Mononuclear cell (primary cell): ENCODE measurements around the gene EPB41L4A. TPM values are rescaled to one million over a fixed set of nuclear protein-coding genes. Genes with fewer than 3 reads are reported as not detected.
"Not testable (repeated sequence)": the region's sequence is repeated elsewhere in the genome, so short reads cannot be mapped to it uniquely, and the experiment has no call there.

Source experiments
- H3K27me3 ChIP-seq: 2 replicates; pipeline ENCODE4 v1.6.0; 2011; ENCODE audit warnings: low read length, control low read depth; ENCODE audit not compliant: insufficient read depth
- H3K4me1 ChIP-seq: 2 replicates; pipeline ENCODE4 v1.5.1; 2011; ENCODE audit warnings: mild to moderate bottlenecking, low read length, control low read depth; ENCODE audit not compliant: insufficient read depth
- H3K4me3 ChIP-seq: 2 replicates; pipeline ENCODE4 v1.5.1; 2011; ENCODE audit warnings: mild to moderate bottlenecking, low read length, moderate library complexity
- H3K9me3 ChIP-seq: 2 replicates; pipeline ENCODE4 v1.5.1; 2011; ENCODE audit warnings: low read depth, mild to moderate bottlenecking, control low read depth, low read length
- total RNA-seq: library from RNA; depleted of rRNA; stranded (reverse); fragments of >200 nt; gene quantifications from one replicate; pipeline ENCODE4 v1.2.3, GENCODE V29; 2012

EPB41L4A gene, protein sequence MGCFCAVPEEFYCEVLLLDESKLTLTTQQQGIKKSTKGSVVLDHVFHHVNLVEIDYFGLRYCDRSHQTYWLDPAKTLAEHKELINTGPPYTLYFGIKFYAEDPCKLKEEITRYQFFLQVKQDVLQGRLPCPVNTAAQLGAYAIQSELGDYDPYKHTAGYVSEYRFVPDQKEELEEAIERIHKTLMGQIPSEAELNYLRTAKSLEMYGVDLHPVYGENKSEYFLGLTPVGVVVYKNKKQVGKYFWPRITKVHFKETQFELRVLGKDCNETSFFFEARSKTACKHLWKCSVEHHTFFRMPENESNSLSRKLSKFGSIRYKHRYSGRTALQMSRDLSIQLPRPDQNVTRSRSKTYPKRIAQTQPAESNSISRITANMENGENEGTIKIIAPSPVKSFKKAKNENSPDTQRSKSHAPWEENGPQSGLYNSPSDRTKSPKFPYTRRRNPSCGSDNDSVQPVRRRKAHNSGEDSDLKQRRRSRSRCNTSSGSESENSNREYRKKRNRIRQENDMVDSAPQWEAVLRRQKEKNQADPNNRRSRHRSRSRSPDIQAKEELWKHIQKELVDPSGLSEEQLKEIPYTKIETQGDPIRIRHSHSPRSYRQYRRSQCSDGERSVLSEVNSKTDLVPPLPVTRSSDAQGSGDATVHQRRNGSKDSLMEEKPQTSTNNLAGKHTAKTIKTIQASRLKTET
- total RNA-seq, result 3.4 TPM

DNA sequence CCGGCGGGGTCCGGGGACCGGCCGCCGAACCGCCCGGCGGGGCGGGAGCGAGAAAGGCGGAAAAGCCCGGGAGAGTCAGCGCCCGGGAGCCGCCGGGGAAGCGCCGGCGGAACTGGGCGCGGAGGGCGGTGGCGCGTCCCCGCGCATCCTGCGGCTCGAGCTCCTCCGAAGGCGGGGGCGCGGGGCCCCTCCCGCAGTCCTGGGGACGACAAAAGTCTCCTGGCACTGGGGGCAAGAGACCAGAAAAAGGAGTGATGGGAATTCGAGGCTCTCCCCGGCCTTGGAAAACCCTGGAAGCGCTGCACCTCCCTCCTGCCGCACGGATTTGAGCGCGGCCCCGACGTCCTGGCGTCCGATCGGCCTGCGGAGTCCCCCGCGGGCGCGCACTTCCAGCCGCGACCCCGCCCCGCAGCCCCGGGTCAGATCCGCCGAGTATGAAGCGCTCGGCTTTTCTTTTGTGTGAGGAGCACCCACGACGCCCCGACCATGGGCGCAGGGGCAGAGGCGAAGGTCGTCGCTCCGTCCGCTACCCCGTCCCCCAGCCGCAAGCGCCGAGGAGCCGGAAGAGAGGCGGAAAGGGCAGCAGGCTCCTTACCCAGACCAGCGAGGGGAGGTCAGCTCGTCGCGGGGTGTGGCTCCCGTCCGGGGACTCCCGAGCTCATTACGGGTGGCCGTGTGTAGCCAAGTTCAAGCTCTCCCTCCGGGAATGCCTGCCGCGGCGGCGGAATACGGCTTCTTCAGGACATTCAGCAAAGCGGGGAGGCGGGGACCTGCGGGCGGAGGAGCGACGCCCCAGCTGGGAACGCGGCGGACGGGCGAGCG lies at the start of gene EPB41L4A:
TSS of gene EPB41L4A (minus strand) at position 114 of the 822 bp plus-strand sequence. CDS start 238 bp downstream, outside the sequence.
- Histone ChIP-seq H3K4me1 (peaks cover 26% of the 10 kb centered on the region), H3K27me3 (peaks cover 79% of the 10 kb centered on the region), H3K9me3 (no peaks in the 10 kb centered on the region), H3K4me3 (peak within 1 kb of the TSS; percentile 44)

DNA sequence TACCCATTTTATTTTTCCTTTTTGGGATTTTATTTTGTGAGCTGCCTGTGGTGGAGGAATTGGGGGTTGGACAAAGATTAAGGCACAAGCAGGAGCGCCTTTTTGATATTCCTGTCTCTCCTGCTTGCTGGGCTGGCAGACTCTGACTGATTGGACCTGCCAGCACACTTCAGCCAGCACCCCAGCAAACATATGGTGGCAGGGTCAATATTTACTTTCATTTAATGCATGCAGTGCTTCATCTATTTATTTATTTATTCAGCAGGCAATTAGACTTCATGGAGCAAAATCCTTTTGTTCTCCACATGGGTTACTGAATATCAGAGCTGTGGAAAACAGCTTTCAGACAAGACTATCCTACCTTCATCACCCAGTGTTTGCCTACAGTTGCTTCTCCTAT lies 48.4 kb upstream of the EPB41L4A start:
- no peaks in the 10 kb centered on the region for H3K9me3 ChIP-seq
- no peaks in the 10 kb centered on the region for H3K4me1 ChIP-seq
- H3K4me3 ChIP-seq, result no peak overlapping the region
- no peaks in the 10 kb centered on the region for H3K27me3 ChIP-seq

DNA sequence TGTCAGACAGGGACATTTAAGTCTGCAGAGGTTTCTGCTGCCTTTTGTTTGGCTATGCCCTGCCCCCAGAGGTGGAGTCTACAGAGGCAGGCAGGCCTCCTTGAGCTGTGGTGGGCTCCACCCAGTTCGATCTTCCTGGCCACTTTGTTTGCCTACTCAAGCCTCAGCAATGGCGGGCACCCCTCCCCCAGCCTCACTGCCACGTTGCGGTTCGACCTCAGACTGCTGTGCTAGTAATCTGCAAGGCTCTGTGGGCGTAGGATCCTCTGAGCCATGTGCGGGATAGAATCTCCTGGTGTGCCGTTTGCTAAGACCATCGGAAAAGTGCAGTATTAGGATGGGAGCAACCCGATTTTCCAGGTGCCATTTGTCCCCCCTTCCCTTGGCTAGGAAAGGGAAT lies 47.2 kb upstream of the EPB41L4A start:
- not testable (repeated sequence) for H3K9me3 ChIP-seq, H3K4me1 ChIP-seq, H3K27me3 ChIP-seq, H3K4me3 ChIP-seq

DNA sequence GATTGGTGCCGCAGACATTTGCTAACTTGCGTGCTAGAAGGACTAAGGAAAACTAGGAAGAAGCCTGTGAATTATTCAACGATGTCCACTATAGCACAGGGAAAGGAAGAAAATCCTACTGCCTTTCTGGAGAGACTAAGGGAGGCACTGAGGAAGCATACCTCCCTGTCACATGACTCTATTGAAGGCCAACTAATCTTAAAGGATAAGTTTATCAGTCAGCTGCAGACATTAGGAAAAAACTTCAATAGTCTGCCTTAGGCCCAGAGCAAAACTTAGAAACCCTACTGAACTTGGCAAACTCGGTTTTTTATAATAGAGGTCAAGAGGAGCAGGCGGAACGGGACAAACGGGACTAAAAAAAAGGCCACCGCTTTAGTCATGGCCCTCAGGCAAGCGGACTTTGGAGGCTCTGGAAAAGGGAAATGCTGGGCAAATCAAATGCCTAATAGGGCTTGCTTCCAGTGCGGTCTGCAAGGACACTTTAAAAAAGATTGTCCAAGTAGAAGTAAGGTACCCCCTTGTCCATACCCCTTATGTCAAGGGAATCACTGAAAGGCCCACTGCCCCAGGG lies 28.2 kb upstream of the EPB41L4A start:
- H3K9me3 ChIP-seq, H3K27me3 ChIP-seq, H3K4me3 ChIP-seq, H3K4me1 ChIP-seq: not testable (repeated sequence)

DNA sequence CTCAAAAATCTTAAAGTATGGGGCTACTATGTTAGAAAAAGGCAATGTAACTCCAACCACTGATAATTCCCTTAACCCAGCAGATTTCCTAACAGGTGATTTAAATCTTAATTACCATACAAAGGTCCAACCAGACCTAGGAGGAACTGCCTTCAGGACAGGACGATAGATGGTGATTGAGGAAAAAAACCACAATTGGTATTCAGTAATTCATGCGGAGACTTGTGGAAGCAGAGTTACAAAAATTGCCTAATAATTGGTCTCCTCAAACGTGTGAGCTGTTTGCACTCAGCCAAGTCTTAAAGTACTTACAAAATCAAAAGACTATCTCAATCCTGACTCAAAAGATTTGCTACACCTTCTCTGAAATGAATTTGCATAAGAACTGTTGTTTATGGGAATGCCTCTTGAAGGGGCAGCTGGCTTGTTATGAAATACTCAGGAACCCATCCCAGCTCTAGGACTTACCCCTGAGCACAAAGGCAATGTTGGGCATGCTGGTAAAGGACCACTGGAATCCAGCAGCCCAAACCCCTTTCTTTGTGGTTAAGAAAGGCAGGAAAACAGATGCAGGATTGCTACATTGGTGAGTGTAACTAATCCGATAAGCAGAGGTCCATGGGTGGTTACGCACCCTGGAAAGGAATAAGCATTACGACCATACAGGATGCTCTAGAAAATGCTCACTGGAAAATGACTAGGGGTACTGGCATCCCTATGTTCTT lies 26.7 kb upstream of the EPB41L4A start:
- Histone ChIP-seq H3K4me3 (no peak overlapping the region), H3K9me3 (no peaks in the 10 kb centered on the region), H3K4me1 (no peaks in the 10 kb centered on the region), H3K27me3 (no peaks in the 10 kb centered on the region)

DNA sequence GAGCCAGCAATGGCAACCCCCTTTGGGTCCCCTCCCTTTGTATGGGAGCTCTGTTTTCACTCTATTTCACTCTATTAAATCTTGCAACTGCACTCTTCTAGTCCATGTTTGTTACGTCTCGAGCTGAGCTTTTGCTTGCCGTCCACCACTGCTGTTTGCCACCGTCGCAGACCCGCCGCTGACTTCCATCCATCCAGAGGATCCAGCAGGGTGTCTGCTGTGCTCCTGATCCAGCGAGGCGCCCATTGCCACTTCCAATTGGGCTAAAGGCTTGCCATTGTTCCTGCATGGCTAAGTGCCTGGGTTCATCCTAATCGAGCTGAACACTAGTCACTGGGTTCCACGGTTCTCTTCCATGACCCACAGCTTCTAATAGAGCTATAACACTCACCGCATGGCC lies 24.9 kb upstream of the EPB41L4A start:
- not testable (repeated sequence) for H3K9me3 ChIP-seq, H3K4me1 ChIP-seq, H3K27me3 ChIP-seq, H3K4me3 ChIP-seq

DNA sequence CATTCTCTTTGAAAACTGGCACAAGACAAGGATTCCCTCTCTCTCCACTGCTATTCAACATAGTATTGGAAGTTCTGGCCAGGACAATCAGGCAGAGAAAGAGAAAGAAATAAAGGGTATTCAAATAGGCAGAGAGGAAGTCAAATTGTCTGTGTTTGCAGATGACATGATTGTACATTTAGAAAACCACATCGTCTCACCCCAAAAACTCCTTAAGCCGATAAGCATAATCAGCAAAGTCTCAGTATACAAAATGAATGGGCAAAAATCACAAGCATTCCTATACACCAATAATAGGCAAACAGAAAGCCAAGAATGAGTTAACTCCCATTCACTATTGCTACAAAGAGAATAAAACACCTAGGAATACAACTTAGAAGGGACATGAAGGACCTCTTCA lies 21.0 kb upstream of the EPB41L4A start:
- Histone ChIP-seq H3K4me1 (no peaks in the 10 kb centered on the region), H3K4me3 (no peak overlapping the region), H3K27me3 (no peaks in the 10 kb centered on the region), H3K9me3 (no peaks in the 10 kb centered on the region)

DNA sequence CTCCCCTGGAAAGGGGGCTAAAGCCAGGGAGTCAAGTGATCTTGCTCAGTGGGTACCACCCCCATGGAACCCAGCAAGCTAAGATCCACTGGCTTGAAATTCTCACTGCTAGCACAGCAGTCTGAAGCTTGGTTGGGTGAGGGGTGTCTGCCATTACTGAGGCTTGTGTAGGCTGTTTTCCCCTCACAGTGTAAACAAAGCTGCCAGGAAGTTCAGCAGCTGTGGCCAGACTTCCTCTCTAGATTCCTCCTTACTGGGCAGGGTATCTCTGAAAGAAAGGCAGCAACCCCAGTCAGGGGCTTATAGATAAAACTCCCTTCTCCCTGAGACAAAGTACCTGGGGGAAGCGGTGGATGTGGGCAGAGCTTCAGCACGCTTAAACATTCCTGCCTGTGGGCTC lies 17.1 kb upstream of the EPB41L4A start:
- Histone ChIP-seq H3K27me3 (no peaks in the 10 kb centered on the region), H3K4me1 (no peaks in the 10 kb centered on the region), H3K9me3 (no peaks in the 10 kb centered on the region), H3K4me3 (no peak overlapping the region)

DNA sequence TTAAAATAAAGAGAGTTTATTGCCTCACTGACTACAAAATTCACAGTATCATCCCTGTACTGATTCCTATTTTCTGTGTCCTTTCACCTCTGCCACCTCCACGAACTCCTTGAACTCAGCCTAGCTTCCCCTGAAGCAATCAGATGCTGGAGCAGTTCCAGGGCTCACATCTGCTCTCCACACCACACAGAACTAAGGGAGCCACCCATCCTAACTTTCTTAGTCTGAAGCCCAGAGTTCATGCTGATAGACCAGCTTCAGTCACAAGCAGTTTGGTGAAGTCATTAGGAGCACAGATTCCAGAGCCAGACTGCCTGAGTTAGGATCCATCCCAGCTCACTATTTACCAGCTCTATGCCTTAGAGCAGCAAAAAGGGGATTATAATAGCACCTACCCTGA lies 15.6 kb upstream of the EPB41L4A start:
- no peaks in the 10 kb centered on the region for H3K27me3 ChIP-seq
- H3K4me1 ChIP-seq, result no peaks in the 10 kb centered on the region
- no peak overlapping the region for H3K4me3 ChIP-seq
- no peaks in the 10 kb centered on the region for H3K9me3 ChIP-seq

DNA sequence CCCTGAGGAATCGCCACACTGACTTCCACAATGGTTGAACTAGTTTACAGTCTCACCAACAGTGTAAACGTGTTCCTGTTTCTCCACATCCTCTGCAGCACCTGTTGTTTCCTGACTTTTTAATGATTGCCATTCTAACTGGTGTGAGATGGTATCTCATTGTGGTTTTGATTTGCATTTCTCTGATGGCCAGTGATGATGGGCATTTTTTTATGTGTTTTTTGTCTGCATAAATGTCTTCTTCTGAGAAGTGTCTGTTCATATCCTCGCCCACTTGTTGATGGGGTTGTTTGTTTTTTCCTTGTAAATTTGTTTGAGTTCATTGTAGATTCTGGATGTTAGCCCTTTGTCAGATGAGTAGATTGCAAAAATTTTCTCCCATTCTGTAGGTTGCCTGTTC lies 7.1 kb upstream of the EPB41L4A start:
- not testable (repeated sequence) for H3K4me1 ChIP-seq, H3K9me3 ChIP-seq, H3K4me3 ChIP-seq
- peaks cover 31% of the 10 kb centered on the region for H3K27me3 ChIP-seq

DNA sequence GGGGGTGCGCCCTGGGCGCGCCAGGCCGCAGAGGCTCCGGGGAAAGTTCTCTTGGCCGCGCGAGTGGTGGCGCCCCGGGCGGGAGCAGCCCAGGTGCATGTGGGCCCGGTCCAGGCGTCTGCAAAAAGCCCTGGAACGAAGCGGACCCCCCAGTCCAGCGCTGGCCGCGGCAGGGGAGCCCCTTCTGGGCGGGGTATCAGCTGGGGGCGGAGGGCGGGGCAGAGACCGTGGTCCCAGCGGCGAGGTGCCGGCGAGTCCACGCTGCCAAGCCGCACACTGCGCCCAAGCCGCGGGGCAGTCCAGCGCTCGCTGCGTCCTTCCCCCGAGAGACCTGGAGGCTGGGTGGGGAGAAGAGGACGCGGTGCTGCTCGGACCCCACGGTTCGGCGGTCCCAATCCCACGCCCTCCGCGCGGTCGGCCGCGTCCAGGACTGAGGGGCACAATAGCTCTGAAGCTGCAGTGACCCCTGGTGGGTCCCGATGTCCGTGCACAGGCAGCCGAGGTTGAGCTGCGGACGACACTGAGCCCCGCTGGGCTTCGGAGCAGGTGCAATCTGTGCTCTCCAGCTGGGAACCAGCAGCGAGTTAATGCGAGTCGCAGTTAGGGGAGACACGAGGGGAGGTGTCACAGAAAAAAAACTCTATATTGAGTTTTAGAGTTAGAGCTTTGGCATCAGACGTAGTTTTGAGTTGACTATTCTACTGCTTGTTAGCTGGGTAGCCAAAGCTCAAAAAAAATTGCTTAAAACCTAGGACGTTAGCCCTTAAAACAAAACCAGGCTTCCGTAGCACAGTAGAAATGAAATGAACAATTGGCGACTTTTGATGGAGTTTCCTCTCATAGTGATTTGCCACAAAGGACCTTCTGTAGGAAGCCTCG lies 1.1 kb upstream of the EPB41L4A start:
- Histone ChIP-seq H3K27me3 (peaks cover 78% of the 10 kb centered on the region), H3K9me3 (no peaks in the 10 kb centered on the region)

DNA sequence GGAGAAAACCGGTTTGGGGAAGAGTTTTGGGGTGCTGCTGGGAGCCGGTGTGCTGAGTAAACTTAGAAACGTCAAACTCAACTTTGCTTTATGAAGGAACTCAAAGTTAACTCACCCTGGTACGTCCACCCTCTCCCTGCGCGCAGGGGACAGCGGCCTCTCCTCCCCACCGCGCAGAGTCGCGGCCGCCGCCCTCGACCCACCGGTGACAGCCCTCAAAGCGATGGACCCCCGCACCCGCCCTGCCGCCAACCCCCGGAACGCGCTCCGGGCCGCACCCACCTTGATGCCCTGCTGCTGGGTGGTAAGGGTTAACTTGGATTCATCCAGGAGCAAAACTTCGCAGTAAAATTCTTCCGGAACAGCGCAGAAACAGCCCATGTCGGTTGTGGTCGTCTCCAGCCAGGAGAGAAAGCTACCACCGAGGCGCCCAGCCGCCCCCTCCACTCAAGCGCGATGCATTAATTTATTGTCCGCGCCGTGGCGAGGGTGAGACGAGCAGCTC lies 366 bp downstream of the EPB41L4A start:
- Histone ChIP-seq H3K27me3 (peaks cover 74% of the 10 kb centered on the region), H3K4me1 (peaks cover 26% of the 10 kb centered on the region), H3K4me3 (peak overlapping the region; percentile 44), H3K9me3 (no peaks in the 10 kb centered on the region)

More for the DNA sequence above, 1.1 kb upstream of the EPB41L4A start:
- Histone ChIP-seq H3K4me1 (peaks cover 26% of the 10 kb centered on the region), H3K4me3 (peak overlapping the region; percentile 44)

DNA sequence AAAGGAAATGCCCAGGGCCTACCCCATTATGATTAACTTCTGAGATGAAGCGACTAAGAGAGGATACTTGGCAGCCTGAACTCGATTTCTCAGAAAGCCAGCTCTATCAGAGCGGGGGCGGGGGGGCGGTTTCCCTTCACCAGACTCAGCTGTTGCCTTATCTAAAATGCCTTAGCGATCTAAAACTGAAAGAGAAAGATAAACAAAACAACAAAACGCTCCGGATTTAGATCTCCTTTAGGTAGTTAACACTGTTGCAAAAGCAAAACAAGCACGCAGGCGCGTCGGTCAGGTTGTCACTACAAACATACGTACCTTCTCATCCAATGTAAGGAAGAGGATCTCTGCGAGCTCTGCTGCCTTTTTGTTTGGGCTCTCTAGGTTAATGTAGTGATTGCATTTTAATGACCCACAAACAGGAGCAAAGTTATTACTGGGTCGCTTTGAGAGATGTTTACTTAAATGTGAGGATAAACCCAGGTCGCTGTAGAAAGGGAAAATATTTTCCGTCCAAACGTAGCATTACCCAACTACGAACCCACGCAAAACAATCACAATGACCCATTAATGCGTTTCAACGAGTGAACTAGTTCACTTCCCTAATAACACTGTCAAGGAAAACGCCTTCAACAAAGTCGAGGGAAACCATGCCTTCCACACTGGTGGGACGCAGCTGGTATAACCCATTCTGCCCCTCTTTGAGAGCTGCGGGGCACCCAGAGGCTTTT lies 982 bp downstream of the EPB41L4A start:
- H3K4me3 ChIP-seq, result peak overlapping the region; percentile 44
- H3K4me1 ChIP-seq, result peaks cover 26% of the 10 kb centered on the region
- peaks cover 80% of the 10 kb centered on the region for H3K27me3 ChIP-seq
- no peaks in the 10 kb centered on the region for H3K9me3 ChIP-seq
